Transverse colon (tissue), 4 donors: ENCODE data around the gene HRG.

ENCODE experiments used
- POLR2AphosphoS5 ChIP-seq, 3 donors: sonication (generic); formaldehyde crosslinking; IDR thresholded peaks; one replicate each; pipeline ENCODE4 v1.6.1; 2016; ENCODE audit warnings: antibody characterized with exemption in 3 of 3
- TF ChIP-seq, protein P1 (sequence below), 5 experiments: fragments of 200-600 bp in 3 of 5; fragments of 450-650 bp in 2 of 5; sonication (generic) in 3 of 5; IDR thresholded peaks; 1 replicate in 2 of 5; 2 replicates in 3 of 5; pipeline ENCODE4 v1.5.1; 2016 to 2017; ENCODE audit warnings: antibody characterized with exemption in 5 of 5, inconsistent platforms in 3 of 5, mild to moderate bottlenecking in 2 of 5, moderate library complexity in 1 of 5

DNA sequence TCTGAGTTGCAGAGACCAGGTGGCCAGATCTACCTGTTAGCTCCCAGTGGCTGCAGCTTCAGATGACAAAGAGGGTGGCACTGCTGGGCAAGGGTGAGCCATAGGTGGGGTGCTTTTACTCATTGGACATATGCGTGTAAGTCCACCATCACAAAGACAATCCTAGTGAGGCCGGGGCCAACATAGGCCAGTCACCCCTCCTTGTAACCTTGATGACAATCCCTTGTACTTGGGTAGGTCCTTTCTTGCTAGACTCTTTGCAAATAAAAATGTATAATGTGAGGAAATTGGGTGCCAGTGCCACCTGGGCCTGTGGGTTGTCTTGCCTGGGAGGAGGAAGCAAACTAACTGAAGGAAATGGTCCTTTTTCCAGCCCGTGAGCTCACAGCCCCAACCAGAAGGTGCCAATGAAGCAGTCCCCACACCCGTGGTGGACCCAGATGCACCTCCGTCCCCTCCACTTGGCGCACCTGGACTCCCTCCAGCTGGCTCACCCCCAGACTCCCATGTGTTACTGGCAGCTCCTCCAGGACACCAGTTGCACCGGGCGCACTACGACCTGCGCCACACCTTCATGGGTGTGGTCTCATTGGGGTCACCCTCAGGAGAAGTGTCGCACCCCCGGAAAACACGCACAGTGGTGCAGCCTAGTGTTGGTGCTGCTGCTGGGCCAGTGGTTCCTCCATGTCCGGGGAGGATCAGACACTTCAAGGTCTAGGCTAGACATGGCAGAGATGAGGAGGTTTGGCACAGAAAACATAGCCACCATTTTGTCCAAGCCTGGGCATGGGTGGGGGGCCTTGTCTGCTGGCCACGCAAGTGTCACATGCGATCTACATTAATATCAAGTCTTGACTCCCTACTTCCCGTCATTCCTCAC, 45.4 kb upstream of the HRG start:
- TF ChIP-seq, protein P1, sequence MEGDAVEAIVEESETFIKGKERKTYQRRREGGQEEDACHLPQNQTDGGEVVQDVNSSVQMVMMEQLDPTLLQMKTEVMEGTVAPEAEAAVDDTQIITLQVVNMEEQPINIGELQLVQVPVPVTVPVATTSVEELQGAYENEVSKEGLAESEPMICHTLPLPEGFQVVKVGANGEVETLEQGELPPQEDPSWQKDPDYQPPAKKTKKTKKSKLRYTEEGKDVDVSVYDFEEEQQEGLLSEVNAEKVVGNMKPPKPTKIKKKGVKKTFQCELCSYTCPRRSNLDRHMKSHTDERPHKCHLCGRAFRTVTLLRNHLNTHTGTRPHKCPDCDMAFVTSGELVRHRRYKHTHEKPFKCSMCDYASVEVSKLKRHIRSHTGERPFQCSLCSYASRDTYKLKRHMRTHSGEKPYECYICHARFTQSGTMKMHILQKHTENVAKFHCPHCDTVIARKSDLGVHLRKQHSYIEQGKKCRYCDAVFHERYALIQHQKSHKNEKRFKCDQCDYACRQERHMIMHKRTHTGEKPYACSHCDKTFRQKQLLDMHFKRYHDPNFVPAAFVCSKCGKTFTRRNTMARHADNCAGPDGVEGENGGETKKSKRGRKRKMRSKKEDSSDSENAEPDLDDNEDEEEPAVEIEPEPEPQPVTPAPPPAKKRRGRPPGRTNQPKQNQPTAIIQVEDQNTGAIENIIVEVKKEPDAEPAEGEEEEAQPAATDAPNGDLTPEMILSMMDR (IDR thresholded peaks at IDR 0.05): no peak
- no peak for TF ChIP-seq POLR2AphosphoS5 (IDR thresholded peaks at IDR 0.05)
